HEK293T (cell line): ENCODE data around the gene MRC1.

ENCODE experiments used
- CTCF ChIA-PET: fragments of 350-600 bp; formaldehyde crosslinking; extraction: SDS; loops from one replicate; lab custom pipeline; 2021; ENCODE audit warnings: antibody characterized with exemption, inconsistent platforms; lab: Yijun Ruan, JAX
- POLR2A ChIA-PET: fragments of 350-600 bp; formaldehyde crosslinking; extraction: SDS; loops from one replicate; lab custom pipeline; 2020; ENCODE audit warnings: antibody characterized with exemption, inconsistent platforms; lab: Yijun Ruan, JAX
- DNase-seq: peaks from one replicate; pipeline ENCODE4 v3.0.0; 2012; ENCODE audit warnings: mixed read lengths; ENCODE audit errors: extremely low spot score
- ARNT ChIP-seq: fragments of 450-650 bp; IDR thresholded peaks from 2 replicates; pipeline ENCODE4 v1.6.1; 2017; ENCODE audit warnings: mild to moderate bottlenecking
- BHLHE40 ChIP-seq: fragments of 450-650 bp; IDR thresholded peaks from 2 replicates; pipeline ENCODE4 v1.6.1; 2016; ENCODE audit warnings: mild to moderate bottlenecking, moderate library complexity, borderline replicate concordance
- CTBP1 ChIP-seq: fragments of 450-650 bp; IDR thresholded peaks from 2 replicates; pipeline ENCODE4 v1.6.1; 2016; ENCODE audit warnings: borderline replicate concordance
- ELF4 ChIP-seq: fragments of 450-650 bp; IDR thresholded peaks from 2 replicates; pipeline ENCODE4 v1.6.1; 2017; ENCODE audit warnings: antibody characterized with exemption
- FOXA1 ChIP-seq: fragments of 450-650 bp; IDR thresholded peaks from 2 replicates; pipeline ENCODE4 v1.6.1; 2016; ENCODE audit warnings: mild to moderate bottlenecking
- FOXK2 ChIP-seq: fragments of 450-650 bp; IDR thresholded peaks from 2 replicates; pipeline ENCODE4 v1.6.1; 2016; ENCODE audit warnings: mild to moderate bottlenecking
- FOXM1 ChIP-seq: fragments of 450-650 bp; IDR thresholded peaks from 2 replicates; pipeline ENCODE4 v1.6.1; 2017; ENCODE audit warnings: mild to moderate bottlenecking, borderline replicate concordance
- HDGF ChIP-seq: fragments of 450-650 bp; IDR thresholded peaks from 2 replicates; pipeline ENCODE4 v1.6.1; 2017; ENCODE audit warnings: antibody characterized with exemption, borderline replicate concordance
- L3MBTL2 ChIP-seq: fragments of 450-650 bp; conservative IDR thresholded peaks from 2 replicates; pipeline ENCODE4 v1.6.1; 2016; ENCODE audit warnings: mild to moderate bottlenecking
- LEF1 ChIP-seq: fragments of 450-650 bp; IDR thresholded peaks from 2 replicates; pipeline ENCODE4 v1.6.1; 2017; ENCODE audit warnings: mild to moderate bottlenecking, borderline replicate concordance
- NFRKB ChIP-seq: fragments of 450-650 bp; IDR thresholded peaks from 2 replicates; pipeline ENCODE4 v1.6.1; 2016; ENCODE audit warnings: mild to moderate bottlenecking, moderate library complexity
- SP1 ChIP-seq: fragments of 450-650 bp; IDR thresholded peaks from 2 replicates; pipeline ENCODE4 v1.6.1; 2017
- SUZ12 ChIP-seq: fragments of 450-650 bp; IDR thresholded peaks from 2 replicates; pipeline ENCODE4 v1.6.1; 2016; ENCODE audit warnings: mild to moderate bottlenecking
- TARDBP ChIP-seq: fragments of 450-650 bp; IDR thresholded peaks from 2 replicates; pipeline ENCODE4 v1.6.1; 2016
- ZNF384 ChIP-seq: fragments of 450-650 bp; IDR thresholded peaks from 2 replicates; pipeline ENCODE4 v1.6.1; 2016
- TF ChIP-seq, protein P1 (sequence below): fragments of 450-650 bp; IDR thresholded peaks from 2 replicates; pipeline ENCODE4 v1.6.1; 2016

The MRC1 gene

DNA sequence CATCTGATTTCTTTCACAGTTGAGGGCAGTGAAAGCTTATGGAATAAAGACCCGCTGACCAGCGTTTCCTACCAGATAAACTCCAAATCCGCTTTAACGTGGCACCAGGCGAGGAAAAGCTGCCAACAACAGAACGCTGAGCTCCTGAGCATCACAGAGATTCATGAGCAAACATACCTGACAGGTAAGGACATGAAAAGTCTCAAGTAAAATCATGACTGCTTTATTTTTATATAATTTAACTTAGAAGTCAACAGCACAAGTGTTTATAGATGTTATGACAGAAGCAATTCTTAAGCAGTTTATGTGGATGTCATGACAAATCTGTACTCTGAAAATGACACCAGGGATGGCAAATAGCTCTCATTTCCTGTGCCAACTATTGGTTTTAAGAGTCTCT is 24.5 kb downstream of the MRC1 start:
- CTCF ChIA-PET = no interaction called here
- TF ChIP-seq SP1 (no peak), ZNF384 (no peak), FOXM1 (no peak), TARDBP (no peak), CTBP1 (no peak), LEF1 (no peak), FOXA1 (no peak)
- TF ChIP-seq, protein P1, sequence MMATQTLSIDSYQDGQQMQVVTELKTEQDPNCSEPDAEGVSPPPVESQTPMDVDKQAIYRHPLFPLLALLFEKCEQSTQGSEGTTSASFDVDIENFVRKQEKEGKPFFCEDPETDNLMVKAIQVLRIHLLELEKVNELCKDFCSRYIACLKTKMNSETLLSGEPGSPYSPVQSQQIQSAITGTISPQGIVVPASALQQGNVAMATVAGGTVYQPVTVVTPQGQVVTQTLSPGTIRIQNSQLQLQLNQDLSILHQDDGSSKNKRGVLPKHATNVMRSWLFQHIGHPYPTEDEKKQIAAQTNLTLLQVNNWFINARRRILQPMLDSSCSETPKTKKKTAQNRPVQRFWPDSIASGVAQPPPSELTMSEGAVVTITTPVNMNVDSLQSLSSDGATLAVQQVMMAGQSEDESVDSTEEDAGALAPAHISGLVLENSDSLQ = no peak
- DNase-seq = no peak
- POLR2A ChIA-PET = no interaction called here

DNA sequence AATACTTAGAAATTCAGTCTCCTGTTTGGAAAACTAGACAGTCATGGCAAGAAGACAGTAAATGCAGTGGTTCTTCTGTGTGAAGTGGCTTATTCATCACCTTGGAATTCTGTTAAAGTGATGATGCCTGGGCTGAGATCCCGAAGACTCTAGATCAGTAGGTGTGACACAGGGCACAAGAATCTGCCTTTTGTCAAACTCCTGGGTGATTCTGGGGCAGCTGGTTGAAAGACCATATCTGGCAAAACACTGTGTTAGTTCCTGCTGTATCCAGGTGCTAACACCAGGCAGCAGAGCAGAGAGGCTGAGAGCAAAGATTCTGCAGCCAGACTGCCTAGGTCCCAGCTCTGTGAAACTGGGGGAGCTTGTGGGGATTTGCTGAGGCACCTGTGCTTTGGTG is 26.5 kb downstream of the MRC1 start:
- no peak for TF ChIP-seq ZNF384
- no peak for TF ChIP-seq CTBP1
- TF ChIP-seq SUZ12 = no peak
- TF ChIP-seq FOXM1 = no peak
- TF ChIP-seq FOXK2 = no peak
- ChIA-PET POLR2A (no interaction called here), CTCF (interaction anchor here (0.7 kb wide), 1 partner anchor 12 kb away, joined by 4 read pairs; no protein-coding TSS in a partner anchor)
- DNase-seq = no peak

DNA sequence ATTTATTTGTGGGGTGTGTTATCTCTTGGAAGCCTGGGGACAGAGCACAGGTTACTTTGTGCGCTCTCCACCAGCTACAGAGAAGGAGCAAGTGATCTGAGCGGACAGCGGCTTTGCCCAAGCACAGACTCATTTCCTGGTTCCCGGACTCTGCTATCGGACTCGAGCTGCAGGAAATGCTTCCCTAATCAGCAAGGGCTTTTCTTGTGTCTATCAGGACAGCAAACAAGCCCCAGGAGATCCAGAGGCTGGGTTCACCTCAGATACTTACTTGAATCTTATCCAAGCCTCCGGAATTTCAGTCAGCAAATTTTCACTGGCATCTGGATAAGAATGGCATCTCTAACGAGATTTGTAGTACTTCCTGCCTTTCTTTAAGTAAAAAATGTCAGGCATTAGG is 27.8 kb downstream of the MRC1 start:
- POLR2A ChIA-PET = no interaction called here
- peak; percentile 19 for DNase-seq
- CTCF ChIA-PET = no interaction called here
- no peak for TF ChIP-seq TARDBP
- TF ChIP-seq FOXA1 = no peak
- TF ChIP-seq CTBP1 = no peak
- TF ChIP-seq ZNF384 = no peak
- TF ChIP-seq ELF4 = no peak
- no peak for TF ChIP-seq LEF1
- no peak for TF ChIP-seq BHLHE40
- no peak for TF ChIP-seq SUZ12
- no peak for TF ChIP-seq FOXM1

DNA sequence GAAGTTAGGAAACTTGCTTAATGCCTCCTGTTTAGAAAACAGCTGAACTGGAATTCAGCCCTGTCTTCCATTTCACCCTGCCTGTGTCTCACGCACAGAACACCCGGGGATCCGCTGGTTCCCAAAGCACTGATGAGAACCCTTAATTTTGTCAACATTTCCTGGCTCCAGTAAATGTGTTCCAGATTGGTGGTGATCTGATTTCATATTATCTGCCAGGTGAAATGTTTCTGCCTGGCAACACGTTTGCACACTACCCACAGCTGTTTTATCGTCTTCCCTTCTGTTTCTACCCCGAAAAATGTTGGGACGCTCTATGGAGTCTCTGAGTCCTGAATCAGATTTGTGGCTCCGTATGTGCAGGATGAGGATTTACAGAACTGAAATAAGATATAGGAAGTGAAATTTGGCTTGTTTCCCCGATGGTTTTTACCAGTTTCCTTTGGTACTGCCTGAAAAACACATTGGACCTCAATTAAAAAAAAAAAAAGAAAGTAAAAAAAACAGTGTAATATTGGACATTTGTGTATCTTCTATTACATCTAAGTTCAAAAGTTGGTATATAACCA is 29.0 kb downstream of the MRC1 start:
- DNase-seq = no peak
- CTCF ChIA-PET = interaction anchor here (1.0 kb wide), 1 partner anchor 10 kb away, joined by 5 read pairs; no protein-coding TSS in a partner anchor
- no peak for TF ChIP-seq NFRKB
- no peak for TF ChIP-seq SP1
- no peak for TF ChIP-seq HDGF
- TF ChIP-seq ARNT = no peak
- TF ChIP-seq, protein P1 = no peak
- no peak for TF ChIP-seq BHLHE40
- no peak for TF ChIP-seq ELF4
- TF ChIP-seq TARDBP = no peak
- no peak for TF ChIP-seq ZNF384
- no peak for TF ChIP-seq FOXA1
- no peak for TF ChIP-seq FOXM1
- no peak for TF ChIP-seq FOXK2
- TF ChIP-seq L3MBTL2 = no peak
- POLR2A ChIA-PET = no interaction called here

DNA sequence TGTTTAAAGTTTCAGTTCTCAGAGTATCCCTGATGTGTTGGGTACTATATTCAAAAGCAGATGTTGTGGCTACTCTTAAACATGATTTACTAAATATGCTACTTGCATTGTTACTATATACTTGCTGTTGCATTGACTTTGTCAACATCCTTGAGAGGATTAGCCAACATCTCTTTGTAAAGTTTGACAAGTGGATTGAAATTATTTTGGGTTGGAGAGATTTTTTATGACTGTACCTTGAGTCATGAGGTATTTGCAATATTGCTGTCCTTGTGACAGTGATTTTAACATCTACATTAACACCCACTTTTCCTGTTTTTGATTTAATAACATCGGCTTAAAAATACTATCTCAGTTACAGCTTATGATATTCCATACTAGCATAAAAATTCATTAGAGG is 31.9 kb downstream of the MRC1 start:
- no peak for DNase-seq
- ChIA-PET CTCF (no interaction called here), POLR2A (no interaction called here)
- TF ChIP-seq BHLHE40 = no peak
- TF ChIP-seq FOXM1 = no peak
- TF ChIP-seq TARDBP = no peak
- TF ChIP-seq FOXA1 = no peak
- TF ChIP-seq HDGF = no peak
- TF ChIP-seq, protein P1 = no peak
- no peak for TF ChIP-seq L3MBTL2
- TF ChIP-seq ARNT = no peak
- TF ChIP-seq CTBP1 = no peak
- TF ChIP-seq ZNF384 = no peak
- no peak for TF ChIP-seq FOXK2
- no peak for TF ChIP-seq LEF1
- TF ChIP-seq ELF4 = no peak

DNA sequence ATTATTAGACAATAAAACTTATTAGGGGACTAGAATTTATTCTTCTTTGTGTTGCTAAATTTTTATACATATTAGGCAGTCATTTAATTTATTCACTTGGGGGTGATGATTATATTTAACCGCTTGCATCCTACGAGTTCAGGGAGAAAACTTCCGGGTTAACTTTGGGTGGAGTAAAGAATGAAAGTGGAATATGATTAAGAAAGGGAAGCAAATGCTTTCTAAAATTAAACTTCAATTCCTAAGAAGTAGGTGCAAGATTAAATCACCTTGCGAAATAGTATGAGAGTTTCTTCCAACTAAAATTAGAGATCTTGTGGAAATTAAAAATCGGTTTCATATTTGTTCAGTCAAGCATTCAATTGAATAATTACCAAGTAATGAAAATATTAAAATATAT is 33.5 kb downstream of the MRC1 start:
- ChIA-PET CTCF (no interaction called here), POLR2A (no interaction called here)
- TF ChIP-seq NFRKB (no peak), FOXA1 (no peak), HDGF (no peak), L3MBTL2 (no peak), BHLHE40 (no peak), TARDBP (no peak), FOXK2 (no peak), ARNT (no peak)
- TF ChIP-seq, protein P1 = no peak
- no peak for DNase-seq
